ENCODE data around the gene SEC61A2.

Gene SEC61A2

GRCh38 chr10:12186323-12186722 lies 56.8 kb downstream of the SEC61A2 start:
- no peak for TF ChIP-seq CTCF (IDR thresholded peaks at IDR 0.05; ENCODE audit: insufficient read depth, low read depth, low read length, missing control alignments)
- H3K4me3 ChIP-seq (ENCODE audit: low read length) = no peak overlapping the region
- peak; percentile 67 for DNase-seq (ENCODE audit: low read depth)

DNA sequence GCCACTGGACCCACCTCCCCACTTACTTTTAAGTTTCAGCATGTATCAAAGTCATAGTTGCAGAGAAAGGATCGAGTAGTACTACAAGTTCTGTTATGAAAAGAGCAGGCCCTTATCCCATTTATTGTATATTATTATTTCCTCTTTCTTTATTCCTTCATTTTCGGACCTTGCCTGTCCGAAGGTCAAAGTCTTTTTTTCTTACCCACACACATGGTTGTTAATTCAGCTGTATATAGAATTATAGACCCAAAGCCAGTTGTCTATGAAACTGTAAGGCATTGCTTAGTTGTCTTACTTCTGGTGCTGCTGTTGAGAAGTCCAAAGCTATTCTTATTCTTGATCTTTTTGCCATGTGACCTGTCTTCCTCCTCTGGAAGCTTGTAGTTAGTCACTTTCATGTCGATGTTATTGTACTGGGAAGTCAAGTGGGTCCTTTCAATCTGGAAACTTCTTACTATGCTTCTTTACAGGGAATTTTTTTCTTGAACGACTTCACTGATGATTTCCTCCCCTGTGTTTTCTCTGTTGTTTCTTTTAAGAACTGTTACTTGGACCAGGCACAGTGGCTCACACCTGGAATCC lies 57.9 kb downstream of the SEC61A2 start:
- no peak for DNase-seq (ENCODE audit: low read depth)
- H3K4me3 ChIP-seq (ENCODE audit: low read length) = no peak overlapping the region
- TF ChIP-seq CTCF (IDR thresholded peaks at IDR 0.05; ENCODE audit: insufficient read depth, low read depth, low read length, missing control alignments) = no peak

GRCh38 chr10:12188656-12189055 lies 59.2 kb downstream of the SEC61A2 start:
- no peak overlapping the region for H3K4me3 ChIP-seq (ENCODE audit: low read length)
- TF ChIP-seq CTCF (IDR thresholded peaks at IDR 0.05; ENCODE audit: insufficient read depth, low read depth, low read length, missing control alignments) = no peak
- DNase-seq (ENCODE audit: low read depth) = no peak

DNA sequence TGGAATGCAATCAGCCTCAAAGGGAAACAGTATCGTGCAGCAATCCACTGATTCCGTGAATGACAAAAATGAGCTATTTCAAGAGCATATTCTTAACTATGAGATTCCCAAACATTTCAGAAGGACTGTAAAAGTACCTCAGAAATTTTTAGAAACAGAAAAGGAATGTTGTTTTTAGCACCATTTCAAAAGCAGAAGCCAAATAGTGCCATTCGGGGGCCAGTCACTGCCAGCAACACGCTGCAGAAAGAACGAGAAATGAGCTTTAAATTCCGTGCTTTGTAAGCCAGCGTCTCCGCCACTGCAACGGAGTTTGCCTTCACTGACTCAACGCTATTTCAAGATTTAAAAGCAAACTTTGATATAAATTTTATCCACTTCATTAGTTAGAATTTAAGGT lies 59.9 kb downstream of the SEC61A2 start:
- DNase-seq (ENCODE audit: low read depth) = no peak
- H3K4me3 ChIP-seq (ENCODE audit: low read length) = no peak overlapping the region
- no peak for TF ChIP-seq CTCF (IDR thresholded peaks at IDR 0.05; ENCODE audit: insufficient read depth, low read depth, low read length, missing control alignments)

GRCh38 chr10:12191715-12192114 lies 62.2 kb downstream of the SEC61A2 start:
- no peak for DNase-seq (ENCODE audit: low read depth)
- no peak overlapping the region for H3K4me3 ChIP-seq (ENCODE audit: low read length)
- no peak for TF ChIP-seq CTCF (IDR thresholded peaks at IDR 0.05; ENCODE audit: insufficient read depth, low read depth, low read length, missing control alignments)

GRCh38 chr10:12193193-12193592 lies 63.7 kb downstream of the SEC61A2 start:
- peak; percentile 77 for DNase-seq (ENCODE audit: low read depth)
- no peak for TF ChIP-seq CTCF (IDR thresholded peaks at IDR 0.05; ENCODE audit: insufficient read depth, low read depth, low read length, missing control alignments)
- no peak overlapping the region for H3K4me3 ChIP-seq (ENCODE audit: low read length)

DNA sequence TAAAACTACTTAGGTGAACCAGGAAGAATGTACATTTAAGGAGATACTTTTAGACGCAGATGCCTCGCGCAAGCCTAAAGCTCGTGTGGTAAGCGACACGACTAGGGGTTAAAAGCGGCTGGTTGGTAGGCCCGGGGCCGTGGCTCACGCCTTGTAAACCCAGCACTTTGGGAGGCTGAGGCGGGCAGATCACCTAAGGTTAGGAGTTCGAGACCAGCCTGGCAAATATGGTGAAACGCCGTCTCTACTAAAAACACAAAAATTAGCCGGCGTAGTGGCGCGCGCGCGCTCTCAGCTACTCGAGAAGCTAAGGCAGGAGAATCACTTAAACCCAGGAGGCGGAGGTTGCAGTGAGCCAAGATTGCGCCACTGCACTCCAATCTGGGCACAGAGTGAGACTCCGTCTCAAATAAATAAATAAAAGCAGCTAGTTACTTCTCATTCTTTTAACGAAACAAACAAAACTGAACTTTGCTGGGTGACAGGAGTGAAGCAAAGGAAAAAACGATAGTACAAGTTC lies 65.3 kb downstream of the SEC61A2 start:
- H3K4me3 ChIP-seq (ENCODE audit: low read length) = peak overlapping the region; percentile 99
- TF ChIP-seq CTCF (IDR thresholded peaks at IDR 0.05; ENCODE audit: insufficient read depth, low read depth, low read length, missing control alignments) = no peak
- peak; percentile 44 for DNase-seq (ENCODE audit: low read depth)
